ENCODE data around the gene CEND1.
A peak's percentile ranks its signal among the peaks of the same experiment; 100 is the strongest.

Gene CEND1

GRCh38 chr11:777288-778255 lies 12.3 kb downstream of the CEND1 start, which contains the start of gene GATD1:
GATD1 (minus strand) TSS chr11:777487; CDS start chr11:777462, 25 bp downstream.
- DNase-seq, result peak; percentile 82

GRCh38 chr11:776561-777287 lies 13.2 kb downstream of the CEND1 start:
- no peak for DNase-seq

GRCh38 chr11:776263-776560 lies 13.7 kb downstream of the CEND1 start:
- no peak for DNase-seq

GRCh38 chr11:774873-775592 lies 14.9 kb downstream of the CEND1 start:
- no peak for DNase-seq

GRCh38 chr11:773830-774229 lies 16.1 kb downstream of the CEND1 start:
- DNase-seq, result no peak

- no peak for DNase-seq
Observed at GRCh38 chr11:773425-773824, 16.5 kb downstream of the CEND1 start.

GRCh38 chr11:772429-773390 lies 17.2 kb downstream of the CEND1 start:
- no peak for DNase-seq

GRCh38 chr11:771617-772204 lies 18.2 kb downstream of the CEND1 start:
- no peak for DNase-seq

GRCh38 chr11:770642-771616 lies 19.0 kb downstream of the CEND1 start:
- no peak for DNase-seq

- DNase-seq, result no peak
Observed at GRCh38 chr11:769887-770641, 19.8 kb downstream of the CEND1 start.

GRCh38 chr11:767238-767637 lies 22.7 kb downstream of the CEND1 start:
- DNase-seq, result no peak

- DNase-seq, result no peak
Observed at GRCh38 chr11:766936-767210, 23.0 kb downstream of the CEND1 start.

- DNase-seq, result no peak
Observed at GRCh38 chr11:766106-766935, 23.6 kb downstream of the CEND1 start.

GRCh38 chr11:765802-766091 lies 24.1 kb downstream of the CEND1 start:
- no peak for DNase-seq

- peak; percentile 37 for DNase-seq
Observed at GRCh38 chr11:765025-765801, 24.7 kb downstream of the CEND1 start.

GRCh38 chr11:764322-765024 lies 25.4 kb downstream of the CEND1 start:
- no peak for DNase-seq

- DNase-seq, result no peak
Observed at GRCh38 chr11:763549-764321, 26.2 kb downstream of the CEND1 start.
